K562 (cell line): ENCODE data around the gene CARMIL3. TPM values are rescaled to one million over a fixed set of nuclear protein-coding genes. Genes with fewer than 3 reads are reported as not detected.
A peak's percentile ranks its signal among the peaks of the same experiment; 100 is the strongest.

Experiments
- ATAC-seq: fragments of 200-7000 bp; cut with Tn5 transposase; 3 replicates; pipeline ENCODE4 v1.9.1; 2020; ENCODE audit warnings: moderate library complexity
- BruUV-seq: library from RNA; stranded (reverse); fragments of 400-500 nt; replicated peaks from 2 replicates; lab custom pipeline; 2021; lab: Mats Ljungman, UMichigan
- CTCF ChIA-PET: fragments of 300-600 bp; formaldehyde crosslinking; extraction: SDS; loops from one replicate; lab custom pipeline; 2021; ENCODE audit warnings: low intra/inter-chr PET ratio; lab: Yijun Ruan, JAX
- POLR2A ChIA-PET: fragments of 300-600, 350-650 bp; sonication (Branson Sonifier 250); formaldehyde crosslinking; extraction: SDS; loops from one replicate; lab custom pipeline; 2021; ENCODE audit warnings: antibody characterized with exemption, inconsistent platforms; lab: Yijun Ruan, JAX
- DNase-seq, 4 experiments: peaks; one replicate each; pipeline versions ENCODE4 v3.0.0 to v3.0.0-alpha.2; 2011 to 2018; ENCODE audit warnings: low spot score in 3 of 4, mixed read lengths in 3 of 4; ENCODE audit errors: extremely low read depth in 1 of 4
- FAIRE-seq: peaks from 2 replicates; lab custom pipeline; 2011; peaks lifted over from hg19 to GRCh38; lab: Jason Lieb, UNC
- H2AFZ ChIP-seq: 2 replicates; pipeline ENCODE4 v1.6.0; 2011; ENCODE audit warnings: low read depth, low read length, control low read depth, inconsistent platforms
- H3K27ac ChIP-seq: fragments of 200-600 bp; 3 replicates; pipeline ENCODE4 v1.8.0; 2011; ENCODE audit warnings: low read depth, mild to moderate bottlenecking, control low read depth, inconsistent platforms, low read length, moderate library complexity, mixed read lengths; ENCODE audit errors: extremely low read depth
- H3K27me3 ChIP-seq, 2 experiments: fragments of 300-600 bp in 1 of 2; 2 replicates in 1 of 2; 3 replicates in 1 of 2; pipeline versions ENCODE4 v1.6.0 to v1.8.0; 2011; ENCODE audit warnings: inconsistent platforms in 2 of 2, low read length in 2 of 2, mild to moderate bottlenecking in 1 of 2, mixed read lengths in 1 of 2, moderate library complexity in 1 of 2; ENCODE audit not compliant: control insufficient read depth in 2 of 2, insufficient read depth in 2 of 2
- H3K36me3 ChIP-seq: fragments of 300-600 bp; 3 replicates; pipeline ENCODE4 v1.8.0; 2011; ENCODE audit warnings: mild to moderate bottlenecking, low read length, inconsistent platforms; ENCODE audit not compliant: control insufficient read depth, insufficient read depth
- H3K4me1 ChIP-seq, 2 experiments: fragments of 200-600 bp in 1 of 2; replicated peaks in 1 of 2; 2 replicates in 1 of 2; 3 replicates in 1 of 2; pipeline versions ENCODE4 v1.5.1 to v1.8.0; 2011; ENCODE audit warnings: inconsistent platforms in 2 of 2, low read length in 2 of 2, mild to moderate bottlenecking in 1 of 2, mixed read lengths in 1 of 2, moderate library complexity in 1 of 2; ENCODE audit not compliant: control insufficient read depth in 2 of 2, insufficient read depth in 2 of 2
- H3K4me2 ChIP-seq: 2 replicates; pipeline ENCODE4 v1.6.1; 2011; ENCODE audit warnings: low read length, control low read depth, inconsistent platforms, mixed read lengths; ENCODE audit not compliant: insufficient read depth
- H3K4me3 ChIP-seq: fragments of 200-600 bp; sonication (generic), shearing (Covaris generic); 2 replicates; pipeline ENCODE4 v1.5.1; 2016; ENCODE audit warnings: control low read depth, inconsistent platforms
- H3K79me2 ChIP-seq: fragments of 200-600 bp; 3 replicates; pipeline ENCODE4 v1.8.0; 2011; ENCODE audit warnings: low read length, inconsistent platforms; ENCODE audit not compliant: control insufficient read depth, insufficient read depth
- H3K9ac ChIP-seq, 2 experiments: 2 replicates each; pipeline versions ENCODE4 v1.6.0 to v1.6.1; 2011; ENCODE audit warnings: low read depth in 2 of 2, low read length in 2 of 2, control low read depth in 1 of 2, inconsistent platforms in 1 of 2, mild to moderate bottlenecking in 1 of 2, mixed read lengths in 1 of 2; ENCODE audit not compliant: insufficient read depth in 1 of 2
- H3K9me1 ChIP-seq: one replicate; pipeline ENCODE4 v1.6.0; 2011; ENCODE audit warnings: inconsistent platforms, mild to moderate bottlenecking, low read length, moderate library complexity; ENCODE audit not compliant: control insufficient read depth, insufficient read depth
- H3K9me3 ChIP-seq: replicated peaks from 2 replicates; pipeline ENCODE4 v1.5.1; 2011; ENCODE audit warnings: low read depth, low read length, inconsistent platforms; ENCODE audit not compliant: control insufficient read depth, insufficient read depth
- H4K20me1 ChIP-seq: replicated peaks from 2 replicates; pipeline ENCODE4 v1.6.1; 2011; ENCODE audit warnings: low read length, inconsistent platforms, mixed read lengths; ENCODE audit not compliant: control insufficient read depth, insufficient read depth
- CBX2 ChIP-seq: fragments of 200-600 bp; sonication (generic); IDR thresholded peaks from one replicate; pipeline ENCODE4 v1.6.1; 2012; ENCODE audit warnings: mild to moderate bottlenecking, low read length, inconsistent platforms; ENCODE audit not compliant: insufficient read depth, poor library complexity, severe bottlenecking
- CBX3 ChIP-seq, 2 experiments: IDR thresholded peaks; 1 replicate in 1 of 2; 2 replicates in 1 of 2; pipeline ENCODE4 v1.6.1; 2012; ENCODE audit warnings: inconsistent platforms in 2 of 2, low read length in 2 of 2, borderline replicate concordance in 1 of 2, control low read depth in 1 of 2
- CHD2 ChIP-seq: IDR thresholded peaks from 2 replicates; pipeline ENCODE4 v1.6.1; 2011; ENCODE audit warnings: low read depth, low read length
- CLOCK ChIP-seq: fragments of 250-450 bp; sonication (Bioruptor Pico); IDR thresholded peaks from 2 replicates; pipeline ENCODE4 v1.4.0; 2020; ENCODE audit warnings: mild to moderate bottlenecking, moderate library complexity, borderline replicate concordance
- CTBP1 ChIP-seq: fragments of 450-650 bp; IDR thresholded peaks from 2 replicates; pipeline ENCODE4 v1.6.1; 2016; ENCODE audit warnings: borderline replicate concordance
- FOXA3 ChIP-seq, 2 experiments: fragments of 450-650 bp in 1 of 2; sonication (generic) in 1 of 2; formaldehyde crosslinking; IDR thresholded peaks in 1 of 2; conservative IDR thresholded peaks in 1 of 2; 2 replicates each; pipeline versions ENCODE4 v1.4.0 to v1.8.0; 2020 to 2022; ENCODE audit warnings: mild to moderate bottlenecking in 2 of 2, missing genetic modification reagents in 1 of 2
- PHF8 ChIP-seq: fragments of 200-600 bp; sonication (generic); IDR thresholded peaks from 2 replicates; pipeline ENCODE4 v1.6.1; 2012; ENCODE audit warnings: mixed run types, mild to moderate bottlenecking, inconsistent platforms, low read length, moderate library complexity, borderline replicate concordance
- PHTF2 ChIP-seq: fragments of 250-450 bp; sonication (Bioruptor Pico); IDR thresholded peaks from 2 replicates; pipeline ENCODE4 v1.5.0; 2021; ENCODE audit warnings: mild to moderate bottlenecking
- POLR3G ChIP-seq: IDR thresholded peaks from 2 replicates; pipeline ENCODE4 v1.6.1; 2011; ENCODE audit not compliant: insufficient read length, insufficient replicate concordance; ENCODE audit errors: extremely low read depth
- SFPQ ChIP-seq: fragments of 200-400 bp; formaldehyde crosslinking; IDR thresholded peaks from 2 replicates; pipeline ENCODE4 v1.6.1; 2017; ENCODE audit warnings: mild to moderate bottlenecking, low read depth, low read length, moderate library complexity
- SP1 ChIP-seq: sonication (generic); formaldehyde crosslinking; IDR thresholded peaks from 2 replicates; pipeline ENCODE4 v1.8.1; 2022; ENCODE audit warnings: mild to moderate bottlenecking, missing genetic modification reagents
- SRSF1 ChIP-seq: fragments of 200-400 bp; formaldehyde crosslinking; IDR thresholded peaks from 2 replicates; pipeline ENCODE4 v1.6.1; 2017; ENCODE audit warnings: mild to moderate bottlenecking, low read depth, low read length, moderate library complexity
- TCF3 ChIP-seq: sonication (generic); formaldehyde crosslinking; IDR thresholded peaks from 2 replicates; pipeline ENCODE4 v1.4.0; 2020; ENCODE audit warnings: mild to moderate bottlenecking, missing genetic modification reagents
- ZBTB26 ChIP-seq: fragments of 450-650 bp; formaldehyde crosslinking; IDR thresholded peaks from 2 replicates; pipeline ENCODE4 v1.4.0; 2022; ENCODE audit warnings: missing genetic modification characterization
- ZNF316 ChIP-seq: fragments of 450-650 bp; IDR thresholded peaks from 2 replicates; pipeline ENCODE4 v1.6.1; 2016
- ZNF41 ChIP-seq: fragments of 250-450 bp; sonication (Bioruptor Pico); conservative IDR thresholded peaks from 2 replicates; pipeline ENCODE4 v1.4.0; 2020; ENCODE audit warnings: mild to moderate bottlenecking
- ZNF696 ChIP-seq: fragments of 250-450 bp; sonication (Bioruptor Pico); conservative IDR thresholded peaks from 2 replicates; pipeline ENCODE4 v1.4.0; 2020; ENCODE audit warnings: mild to moderate bottlenecking, moderate library complexity
- WGBS: fragments of 100-300 bp; shearing (Covaris generic); methylation state at CpG from one replicate; pipeline ENCODE4 v1.1.6; 2016; ENCODE audit warnings: low coverage, mixed read lengths; ENCODE audit not compliant: insufficient coverage; ENCODE audit errors: missing lambda C conversion rate; 5-methylcytosine and 5-hydroxymethylcytosine counted together
- in situ Hi-C: fragments of 300-500 bp; cut with MboI; formaldehyde crosslinking; loops from 4 replicates; pipeline ENCODE4 v1.15.0; 2018; ENCODE audit warnings: inconsistent platforms, mixed read lengths
- intact Hi-C: fragments of 100-400 bp; cut with micrococcal nuclease; formaldehyde crosslinking; loops from 2 replicates; pipeline ENCODE4 v1.14.2; 2022
- polyA plus RNA-seq, 8 experiments: library from polyadenylated mRNA; depleted of rRNA in 4 of 8; stranded (reverse) in 5 of 8; unstranded in 3 of 8; fragments of >200 nt; fragmentation: Nextera tagmentation in 2 of 8; fragmentation: Illumina TruSeq in 1 of 8; extraction: Ambion mirVana in 2 of 8; extraction: Trizol in 1 of 8; gene quantifications; 2 replicates each; pipeline versions ENCODE4 v1.2.1 to v1.2.3, GENCODE V29; 2011 to 2014; ENCODE audit warnings: inconsistent platforms in 1 of 8, missing spikeins in 1 of 8
- total RNA-seq, 7 experiments: library from RNA; depleted of rRNA in 6 of 7; stranded (reverse); fragments of >200 nt in 6 of 7; fragmentation: Illumina TruSeq in 2 of 7; extraction: Trizol in 2 of 7; gene quantifications; 2 replicates each; pipeline versions ENCODE4 v1.2.1 to v1.2.3, GENCODE V29; 2011 to 2021; ENCODE audit warnings: low replicate concordance in 1 of 7

Gene CARMIL3
- total and polyA plus RNA-seq, 9 of the 15 experiments (the other 6 are each of a cell fraction or from before 2014, with no cell fraction given): 0.01 to 0.11 (median 0.05) TPM; not detected in 5

GRCh38 chr14:24081739-24082211, 30.0 kb downstream of the CARMIL3 start:
- CTCF ChIA-PET: interaction anchor here (0.7 kb wide), 1 partner anchor 24 kb away, joined by 5 read pairs; no protein-coding TSS in a partner anchor
- BruUV-seq: no TSS peak
- Histone ChIP-seq H3K9me3 (no peaks in the 10 kb centered on the region), H3K79me2 (no peaks in the 10 kb centered on the region), H3K4me1 (peaks cover 18 to 31% of the 10 kb centered on the region in 2 experiments), H3K9ac (peak overlapping the region; percentile 53 to 80; a peak in 3 of 4 replicates), H3K27me3 (no peaks in the 10 kb centered on the region), H3K9me1 (no peaks in the 10 kb centered on the region), H3K36me3 (no peaks in the 10 kb centered on the region), H3K4me2 (peak overlapping the region; percentile 69), H2AFZ (peak overlapping the region; percentile 81), H4K20me1 (no peaks in the 10 kb centered on the region), H3K4me3 (peak overlapping the region; percentile 53), H3K27ac (peak overlapping the region; percentile 77)
- POLR2A ChIA-PET: interaction anchor here (1.1 to 5.5 kb wide), 6 partner anchors 8 to 32 kb away, joined by 3 to 40 read pairs (median 5); partner anchors contain the start of genes CPNE6, DCAF11, NRL and PCK2
- DNase-seq (no peak), ATAC-seq (no peak), FAIRE-seq (no peak)
- intact Hi-C loops: no loop called here
- in situ Hi-C loops: no loop called here
- WGBS: 11% methylated on average over 10 of the region's 26 CpGs
- TF ChIP-seq TCF3 (CRISPR knock-in tag) (no peak), CHD2 (no peak), SP1 (CRISPR knock-in tag) (0 out of 2 replicates have a peak, but pooled peaks have one; percentile 5), CTBP1 (no peak), FOXA3 (CRISPR knock-in tag; conservative IDR thresholded peaks at IDR 0.05 in 1 of 2, IDR thresholded peaks at IDR 0.05 in 1 of 2) (no peak), ZNF41 (CRISPR knock-in tag) (no peak), PHTF2 (no peak), CBX2 (no peak), ZNF316 (no peak), ZNF696 (no peak), POLR3G (no peak), CBX3 (IDR thresholded peaks at IDR 0.05; ENCODE audit: borderline replicate concordance in 1 of 2, low read length in 2 of 2) (no peak), PHF8 (0 out of 2 replicates have a peak, but pooled peaks have one; percentile 5), SFPQ (no peak), CLOCK (CRISPR knock-in tag) (no peak), SRSF1 (no peak), ZBTB26 (CRISPR knock-in tag) (no peak)
